K562 (cell line): ENCODE measurements around the gene LAPTM4A. TPM values are rescaled to one million over a fixed set of nuclear protein-coding genes. Genes with fewer than 3 reads are reported as not detected.
A peak's percentile ranks its signal among the peaks of the same experiment; 100 is the strongest.

ENCODE experiments used
- CHCHD3 ChIP-seq: fragments of 250-450 bp; sonication (Bioruptor Pico); IDR thresholded peaks from 2 replicates; pipeline ENCODE4 v2.1.2; 2022; ENCODE audit warnings: mild to moderate bottlenecking
- EHMT2 ChIP-seq: fragments of 450-650 bp; IDR thresholded peaks from 2 replicates; pipeline ENCODE4 v1.6.1; 2018; ENCODE audit warnings: antibody characterized with exemption
- ERF ChIP-seq: fragments of 450-650 bp; formaldehyde crosslinking; IDR thresholded peaks from 2 replicates; pipeline ENCODE4 v1.4.0; 2020; ENCODE audit warnings: mild to moderate bottlenecking, mixed read lengths
- HCFC1 ChIP-seq: IDR thresholded peaks from 2 replicates; pipeline ENCODE4 v1.6.1; 2012; ENCODE audit warnings: low read depth, low read length, improper control_type of control experiment
- HDGF ChIP-seq: fragments of 450-650 bp; IDR thresholded peaks from 2 replicates; pipeline ENCODE4 v1.6.1; 2016
- ILF3 ChIP-seq: fragments of 450-650 bp; IDR thresholded peaks from 2 replicates; pipeline ENCODE4 v1.6.1; 2018; ENCODE audit warnings: antibody characterized with exemption, mild to moderate bottlenecking, moderate library complexity, borderline replicate concordance
- KDM5B ChIP-seq: fragments of 200-600 bp; sonication (generic); IDR thresholded peaks from 2 replicates; pipeline ENCODE4 v1.6.1; 2012; ENCODE audit warnings: low read depth, mild to moderate bottlenecking, moderate library complexity, low read length, control low read depth, inconsistent platforms; ENCODE audit not compliant: insufficient replicate concordance
- LCOR ChIP-seq: sonication (generic); formaldehyde crosslinking; IDR thresholded peaks from 2 replicates; pipeline ENCODE4 v1.8.0; 2022; ENCODE audit warnings: mild to moderate bottlenecking, missing genetic modification reagents
- PCBP2 ChIP-seq: fragments of 200-400 bp; formaldehyde crosslinking; IDR thresholded peaks from 2 replicates; pipeline ENCODE4 v1.6.1; 2018; ENCODE audit warnings: low read length, low read depth, mild to moderate bottlenecking, moderate library complexity; ENCODE audit not compliant: poor library complexity, severe bottlenecking
- PRPF4 ChIP-seq: fragments of 200-400 bp; formaldehyde crosslinking; IDR thresholded peaks from one replicate; pipeline ENCODE4 v1.6.1; 2017; ENCODE audit warnings: low read length, low read depth, mild to moderate bottlenecking; ENCODE audit not compliant: insufficient read depth, poor library complexity, severe bottlenecking
- RNF2 ChIP-seq: sonication (generic); IDR thresholded peaks from 2 replicates; pipeline ENCODE4 v1.6.1; 2016
- SRSF7 ChIP-seq: fragments of 200-400 bp; formaldehyde crosslinking; optimal IDR thresholded peaks from 2 replicates; pipeline ENCODE3; 2017; ENCODE audit warnings: mild to moderate bottlenecking, low read depth, low read length
- TAL1 ChIP-seq: fragments of 450-650 bp; IDR thresholded peaks from 2 replicates; pipeline ENCODE4 v1.6.1; 2016; ENCODE audit warnings: mild to moderate bottlenecking
- ZBTB1 ChIP-seq: sonication (generic); formaldehyde crosslinking; IDR thresholded peaks from 2 replicates; pipeline ENCODE4 v1.8.1; 2023; ENCODE audit warnings: missing genetic modification reagents, low read depth, mild to moderate bottlenecking, borderline replicate concordance
- ZBTB8A ChIP-seq: fragments of 450-650 bp; IDR thresholded peaks from 2 replicates; pipeline ENCODE4 v1.6.1; 2018; ENCODE audit warnings: mild to moderate bottlenecking, moderate library complexity; ENCODE audit not compliant: partially characterized antibody
- ZFP30 ChIP-seq: fragments of 250-450 bp; sonication (Bioruptor Pico); IDR thresholded peaks from 2 replicates; pipeline ENCODE4 v1.8.0; 2022; ENCODE audit warnings: moderate library complexity, mild to moderate bottlenecking, inconsistent platforms, borderline replicate concordance
- ZNF146 ChIP-seq: IDR thresholded peaks from one replicate; pipeline ENCODE4 v1.6.1; 2018; ENCODE audit warnings: missing compliant biosample characterization; ENCODE audit not compliant: unreplicated experiment
- ZNF232 ChIP-seq: sonication (generic); formaldehyde crosslinking; IDR thresholded peaks from 2 replicates; pipeline ENCODE4 v1.8.0; 2022; ENCODE audit warnings: mild to moderate bottlenecking, missing genetic modification reagents
- polyA plus RNA-seq, 8 experiments: library from polyadenylated mRNA; depleted of rRNA in 4 of 8; stranded (reverse) in 5 of 8; unstranded in 3 of 8; fragments of >200 nt; fragmentation: Nextera tagmentation in 2 of 8; fragmentation: Illumina TruSeq in 1 of 8; extraction: Ambion mirVana in 2 of 8; extraction: Trizol in 1 of 8; gene quantifications; 2 replicates each; pipeline versions ENCODE4 v1.2.1 to v1.2.3, GENCODE V29; 2011 to 2014; ENCODE audit warnings: inconsistent platforms in 1 of 8, missing spikeins in 1 of 8
- total RNA-seq, 7 experiments: library from RNA; depleted of rRNA in 6 of 7; stranded (reverse); fragments of >200 nt in 6 of 7; fragmentation: Illumina TruSeq in 2 of 7; extraction: Trizol in 2 of 7; gene quantifications; 2 replicates each; pipeline versions ENCODE4 v1.2.1 to v1.2.3, GENCODE V29; 2011 to 2021; ENCODE audit warnings: low replicate concordance in 1 of 7
- TF ChIP-seq, protein P1 (sequence below): fragments of 250-450 bp; sonication (Bioruptor Pico); IDR thresholded peaks from 2 replicates; pipeline ENCODE4 v1.8.0; 2022; ENCODE audit warnings: moderate library complexity, mild to moderate bottlenecking, inconsistent platforms

LAPTM4A gene
- total and polyA plus RNA-seq, 9 of the 15 experiments (the other 6 are each of a cell fraction or from before 2014, with no cell fraction given) = 13.4 to 157 (median 50.1) TPM

- TF ChIP-seq, protein P1, sequence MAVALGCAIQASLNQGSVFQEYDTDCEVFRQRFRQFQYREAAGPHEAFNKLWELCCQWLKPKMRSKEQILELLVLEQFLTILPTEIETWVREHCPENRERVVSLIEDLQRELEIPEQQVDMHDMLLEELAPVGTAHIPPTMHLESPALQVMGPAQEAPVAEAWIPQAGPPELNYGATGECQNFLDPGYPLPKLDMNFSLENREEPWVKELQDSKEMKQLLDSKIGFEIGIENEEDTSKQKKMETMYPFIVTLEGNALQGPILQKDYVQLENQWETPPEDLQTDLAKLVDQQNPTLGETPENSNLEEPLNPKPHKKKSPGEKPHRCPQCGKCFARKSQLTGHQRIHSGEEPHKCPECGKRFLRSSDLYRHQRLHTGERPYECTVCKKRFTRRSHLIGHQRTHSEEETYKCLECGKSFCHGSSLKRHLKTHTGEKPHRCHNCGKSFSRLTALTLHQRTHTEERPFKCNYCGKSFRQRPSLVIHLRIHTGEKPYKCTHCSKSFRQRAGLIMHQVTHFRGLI (CRISPR knock-in tag) = no peak
- TF ChIP-seq ILF3 = no peak
- peak; percentile 3; the same call in 1 of the 2 replicates for TF ChIP-seq RNF2
- TF ChIP-seq CHCHD3 (CRISPR knock-in tag) = no peak
- TF ChIP-seq HCFC1 = peak; percentile 69
- TF ChIP-seq ZFP30 (CRISPR knock-in tag) = no peak
- TF ChIP-seq ZNF232 = no peak
- TF ChIP-seq KDM5B = peak; percentile 96
- TF ChIP-seq ZNF146 = no peak
- no peak for TF ChIP-seq ERF (CRISPR knock-in tag)
- no peak for TF ChIP-seq EHMT2
- TF ChIP-seq PCBP2 = no peak
- no peak for TF ChIP-seq ZBTB1 (CRISPR knock-in tag)
- TF ChIP-seq TAL1 = no peak
- peak; percentile 62; the same call in 1 of the 2 replicates for TF ChIP-seq LCOR (CRISPR knock-in tag)
- no peak for TF ChIP-seq PRPF4
- peak; percentile 81; the same call in 1 of the 2 replicates for TF ChIP-seq HDGF
- no peak for TF ChIP-seq ZBTB8A
- no peak for TF ChIP-seq SRSF7
- TF ChIP-seq, all 486 proteins: peak for 142
Observed at GRCh38 chr2:20051532-20052228, at the start of gene LAPTM4A (continued).
